ENCODE results near the gene CSHL1.
"Not testable (repeated sequence)": the region's sequence is repeated elsewhere in the genome, so short reads cannot be mapped to it uniquely, and the experiment has no call there.

- TF ChIP-seq, protein P1, sequence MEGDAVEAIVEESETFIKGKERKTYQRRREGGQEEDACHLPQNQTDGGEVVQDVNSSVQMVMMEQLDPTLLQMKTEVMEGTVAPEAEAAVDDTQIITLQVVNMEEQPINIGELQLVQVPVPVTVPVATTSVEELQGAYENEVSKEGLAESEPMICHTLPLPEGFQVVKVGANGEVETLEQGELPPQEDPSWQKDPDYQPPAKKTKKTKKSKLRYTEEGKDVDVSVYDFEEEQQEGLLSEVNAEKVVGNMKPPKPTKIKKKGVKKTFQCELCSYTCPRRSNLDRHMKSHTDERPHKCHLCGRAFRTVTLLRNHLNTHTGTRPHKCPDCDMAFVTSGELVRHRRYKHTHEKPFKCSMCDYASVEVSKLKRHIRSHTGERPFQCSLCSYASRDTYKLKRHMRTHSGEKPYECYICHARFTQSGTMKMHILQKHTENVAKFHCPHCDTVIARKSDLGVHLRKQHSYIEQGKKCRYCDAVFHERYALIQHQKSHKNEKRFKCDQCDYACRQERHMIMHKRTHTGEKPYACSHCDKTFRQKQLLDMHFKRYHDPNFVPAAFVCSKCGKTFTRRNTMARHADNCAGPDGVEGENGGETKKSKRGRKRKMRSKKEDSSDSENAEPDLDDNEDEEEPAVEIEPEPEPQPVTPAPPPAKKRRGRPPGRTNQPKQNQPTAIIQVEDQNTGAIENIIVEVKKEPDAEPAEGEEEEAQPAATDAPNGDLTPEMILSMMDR (IDR thresholded peaks at IDR 0.05) = not testable (repeated sequence)
- not testable (repeated sequence) for TF ChIP-seq MAZ (IDR thresholded peaks at IDR 0.05; ENCODE audit: borderline replicate concordance, low read depth, low read length); PHF8 (IDR thresholded peaks at IDR 0.05; ENCODE audit: borderline replicate concordance, low read depth); KDM5A (IDR thresholded peaks at IDR 0.05)
Measured at GRCh38 chr17:63917206-63917605, 6.1 kb upstream of the CSHL1 start.

Data from A549 (cell line).